ENCODE data around the gene MAGED2.
A peak's percentile ranks its signal among the peaks of the same experiment; 100 is the strongest.

Gene MAGED2

GRCh38 chrX:54808605-54809483, 1.3 kb downstream of the MAGED2 start:
- peak overlapping the region; percentile 86 for H3K4me3 ChIP-seq (ENCODE audit: low read length)
- TF ChIP-seq CTCF (conservative IDR thresholded peaks at IDR 0.05; ENCODE audit: low read length), result no peak
- peak; percentile 93 for DNase-seq (ENCODE audit: low read depth)

GRCh38 chrX:54810532-54810931, 3.0 kb downstream of the MAGED2 start:
- no peak for TF ChIP-seq CTCF (conservative IDR thresholded peaks at IDR 0.05; ENCODE audit: low read length)
- no peak for DNase-seq (ENCODE audit: low read depth)
- peak overlapping the region; percentile 86 for H3K4me3 ChIP-seq (ENCODE audit: low read length)

GRCh38 chrX:54811301-54811885, 3.8 kb downstream of the MAGED2 start:
- no peak for DNase-seq (ENCODE audit: low read depth)
- no peak overlapping the region for H3K4me3 ChIP-seq (ENCODE audit: low read length)
- TF ChIP-seq CTCF (conservative IDR thresholded peaks at IDR 0.05; ENCODE audit: low read length), result no peak

GRCh38 chrX:54812306-54812705, 4.8 kb downstream of the MAGED2 start:
- DNase-seq (ENCODE audit: low read depth), result no peak
- no peak overlapping the region for H3K4me3 ChIP-seq (ENCODE audit: low read length)
- no peak for TF ChIP-seq CTCF (conservative IDR thresholded peaks at IDR 0.05; ENCODE audit: low read length)

- H3K4me3 ChIP-seq (ENCODE audit: low read length), result no peak overlapping the region
- DNase-seq (ENCODE audit: low read depth), result no peak
- no peak for TF ChIP-seq CTCF (conservative IDR thresholded peaks at IDR 0.05; ENCODE audit: low read length)
These were observed 9.8 kb downstream of the MAGED2 start for GRCh38 chrX:54817220-54817820.

GRCh38 chrX:54818221-54818620, 10.7 kb downstream of the MAGED2 start:
- DNase-seq (ENCODE audit: low read depth), result no peak
- no peak overlapping the region for H3K4me3 ChIP-seq (ENCODE audit: low read length)
- no peak for TF ChIP-seq CTCF (conservative IDR thresholded peaks at IDR 0.05; ENCODE audit: low read length)

Measured in AG10803 (cell line).